ENCODE measurements around the gene PRKAG2.

GRCh38 chr7:151774951-151775350 lies 102.0 kb downstream of the PRKAG2 start:
- TF ChIP-seq POLR2A (IDR thresholded peaks at IDR 0.05; ENCODE audit: insufficient read depth in 1 of 2, low read depth in 2 of 2, low read length in 2 of 2) (no peak), ZSCAN20 (CRISPR knock-in tag; IDR thresholded peaks at IDR 0.05; ENCODE audit: borderline replicate concordance) (no peak), ZNF512B (CRISPR knock-in tag; IDR thresholded peaks at IDR 0.05; ENCODE audit: borderline replicate concordance) (no peak), PRPF4 (IDR thresholded peaks at IDR 0.05; ENCODE audit: low read depth, low read length, poor library complexity, severe bottlenecking) (no peak)
